Middle frontal gyrus (tissue), 1 donor: ENCODE data around the gene AOX1.
"Not testable (repeated sequence)": the region's sequence is repeated elsewhere in the genome, so short reads cannot be mapped to it uniquely, and the experiment has no call there.

Source experiments
- DNase-seq: peaks from one replicate; pipeline ENCODE4 v3.0.0-alpha.2; 2015; ENCODE audit warnings: low spot score; ENCODE audit errors: extremely low spot score

AOX1 gene

DNA sequence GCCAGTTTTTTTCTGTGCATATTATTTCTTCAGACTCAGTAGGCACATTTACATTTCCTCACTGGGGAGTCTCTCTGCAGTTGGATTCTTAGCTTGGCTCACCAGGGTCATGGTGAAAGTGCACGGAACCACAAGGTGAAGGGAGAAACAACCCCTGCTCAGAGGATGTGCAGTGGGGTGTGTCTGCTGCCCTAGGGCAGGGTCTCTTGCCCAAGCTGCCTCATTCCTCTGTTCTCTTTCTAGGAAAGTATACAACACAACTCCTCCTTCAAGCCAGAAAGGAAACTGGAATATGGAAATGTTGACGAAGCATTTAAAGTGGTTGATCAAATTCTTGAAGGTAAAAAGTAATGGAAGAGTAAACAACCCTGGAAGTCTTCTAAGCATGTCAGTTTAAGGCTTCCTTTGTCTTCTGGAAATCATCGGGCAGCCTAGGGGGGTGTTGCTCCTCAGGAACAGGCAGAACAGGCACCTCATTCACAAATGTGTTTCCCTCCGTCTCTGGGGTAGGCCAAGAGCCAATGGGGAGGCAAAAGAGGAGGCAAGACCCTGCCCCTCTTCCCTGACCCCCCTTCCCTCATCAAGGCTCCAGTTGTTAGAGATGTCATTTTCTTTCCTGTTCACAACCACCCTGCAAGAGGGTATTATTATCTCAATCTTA lies 41.4 kb downstream of the AOX1 start:
- DNase-seq, result no peak

- not testable (repeated sequence) for DNase-seq
Measured at GRCh38 chr2:200628461-200628860, 42.6 kb downstream of the AOX1 start.

DNA sequence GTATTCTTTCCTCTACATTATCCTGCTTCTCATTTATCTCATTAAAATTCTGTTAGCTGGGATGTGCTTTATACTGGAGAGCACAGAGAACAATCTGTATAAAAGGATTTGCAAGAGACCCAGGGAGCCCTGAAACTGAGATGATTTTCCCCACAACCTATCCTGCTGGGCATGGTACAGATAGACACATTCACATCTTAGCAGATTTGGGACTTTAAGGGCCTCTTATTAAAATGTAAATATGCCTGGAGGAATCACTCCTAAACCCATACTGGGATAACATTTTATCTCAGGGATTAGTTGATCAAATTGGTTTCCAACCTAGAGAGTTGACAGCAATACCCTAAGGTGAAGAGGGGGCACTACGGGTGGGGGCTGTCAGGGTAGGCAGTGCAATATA lies 45.5 kb downstream of the AOX1 start:
- DNase-seq, result no peak

DNA sequence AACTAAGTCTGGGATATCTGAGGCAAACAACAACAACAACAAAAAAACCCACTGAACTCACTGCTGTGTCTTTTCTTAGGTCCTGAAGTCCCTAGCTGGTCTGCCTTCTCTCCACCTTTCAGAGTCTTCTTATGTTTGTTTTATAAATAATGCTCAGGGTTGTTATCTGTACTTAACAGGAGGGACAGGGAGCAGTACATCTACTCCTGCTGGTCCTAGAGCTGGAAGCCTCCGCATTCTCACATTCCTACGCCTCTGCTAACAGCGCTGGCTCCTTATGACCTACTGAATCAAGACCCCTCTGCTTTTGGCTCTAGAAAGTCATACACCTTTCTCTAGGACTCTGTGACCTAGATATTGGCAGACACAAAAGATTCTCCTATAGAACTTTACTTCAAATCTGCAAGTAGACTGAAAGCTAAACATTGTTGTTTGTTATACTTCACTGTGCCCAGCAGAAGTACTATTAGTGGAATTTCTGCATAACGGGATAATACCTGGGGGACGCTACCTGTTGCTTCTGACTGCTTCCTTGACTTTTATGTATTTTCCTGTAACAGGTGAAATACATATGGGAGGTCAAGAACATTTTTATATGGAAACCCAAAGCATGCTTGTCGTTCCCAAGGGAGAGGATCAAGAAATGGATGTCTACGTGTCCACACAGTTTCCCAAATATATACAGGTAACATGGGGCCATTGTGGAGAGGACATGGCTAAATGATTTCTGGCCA lies 48.6 kb downstream of the AOX1 start:
- DNase-seq, result no peak

GRCh38 chr2:200635251-200635650 lies 49.4 kb downstream of the AOX1 start:
- no peak for DNase-seq

- no peak for DNase-seq
Measured at GRCh38 chr2:200637901-200638300, 52.1 kb downstream of the AOX1 start.

DNA sequence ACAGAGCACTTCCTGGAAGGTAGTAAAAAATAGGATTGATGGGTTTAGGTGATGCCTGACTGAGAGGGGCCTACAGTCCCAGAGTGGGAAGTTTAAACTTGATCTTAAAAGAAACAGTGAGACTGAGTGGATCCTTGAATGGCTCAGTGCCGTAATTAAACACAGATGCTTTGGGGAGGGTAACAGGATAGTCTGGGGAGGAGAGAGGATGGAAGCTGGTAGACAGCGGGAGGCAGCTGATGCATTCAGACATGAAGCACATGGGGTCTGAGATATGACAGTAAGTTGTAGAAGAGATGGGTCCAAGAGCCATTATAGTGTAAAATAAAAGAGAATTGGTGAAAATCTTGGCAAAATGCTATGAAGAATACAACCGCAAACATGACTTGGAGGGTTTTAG lies 54.4 kb downstream of the AOX1 start:
- DNase-seq, result no peak

GRCh38 chr2:200640901-200641300 lies 55.1 kb downstream of the AOX1 start:
- DNase-seq, result no peak

DNA sequence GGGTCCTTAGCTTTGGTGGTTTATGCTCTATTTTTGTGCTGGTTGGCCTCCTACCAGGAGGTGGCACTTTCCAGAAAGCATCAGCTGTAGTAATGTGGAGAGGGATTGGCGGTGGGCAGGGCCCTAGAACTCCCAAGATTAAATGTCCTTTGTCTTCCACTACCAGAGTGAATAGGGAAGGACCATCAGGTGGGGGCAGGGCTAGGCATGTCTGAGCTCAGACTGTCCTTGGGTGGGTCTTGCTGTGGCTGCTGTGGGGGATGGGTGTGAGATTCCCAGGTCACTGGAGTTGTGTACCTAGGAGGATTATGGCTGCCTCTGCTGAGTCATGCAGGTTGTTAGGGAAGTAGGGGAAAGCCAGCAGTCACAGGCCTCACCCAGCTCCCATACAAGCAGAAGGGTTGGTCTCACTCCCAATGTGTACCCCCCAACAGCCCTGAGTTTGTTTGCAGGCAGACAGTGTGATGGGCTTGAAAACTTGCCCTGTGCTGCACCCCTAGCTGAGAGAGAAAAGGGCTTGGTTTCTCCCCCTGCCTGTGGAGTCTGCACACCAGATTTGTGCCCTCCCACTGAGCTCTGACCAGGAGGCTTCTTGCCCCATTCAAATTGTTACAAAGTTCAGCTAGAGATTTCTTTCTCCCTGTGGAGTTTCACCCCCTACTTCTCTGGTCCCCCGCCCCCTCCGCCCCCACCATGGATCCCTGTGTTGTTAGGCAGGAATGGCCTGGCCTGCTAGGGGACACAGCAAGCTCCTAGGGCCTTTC lies 62.9 kb downstream of the AOX1 start:
- not testable (repeated sequence) for DNase-seq

DNA sequence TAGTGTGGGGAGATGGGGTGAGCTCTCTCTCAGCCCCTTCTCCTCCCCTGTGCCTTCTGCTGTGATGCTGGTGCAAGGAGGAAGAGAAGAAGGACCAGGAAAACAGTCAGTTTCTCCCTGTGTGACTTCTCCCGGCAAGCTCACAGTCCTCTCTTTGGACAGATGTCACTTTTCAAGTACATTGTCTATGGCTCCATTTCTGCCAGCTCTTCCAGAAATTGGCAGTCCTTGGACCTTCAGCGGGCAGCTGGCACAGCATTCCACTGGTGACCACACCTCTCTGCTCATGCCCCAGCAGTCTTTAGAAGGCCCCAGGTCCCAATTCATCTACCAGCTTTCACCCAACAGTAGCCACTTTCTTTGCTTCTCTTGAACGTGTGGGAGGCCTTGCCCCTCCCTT lies 63.9 kb downstream of the AOX1 start:
- no peak for DNase-seq

DNA sequence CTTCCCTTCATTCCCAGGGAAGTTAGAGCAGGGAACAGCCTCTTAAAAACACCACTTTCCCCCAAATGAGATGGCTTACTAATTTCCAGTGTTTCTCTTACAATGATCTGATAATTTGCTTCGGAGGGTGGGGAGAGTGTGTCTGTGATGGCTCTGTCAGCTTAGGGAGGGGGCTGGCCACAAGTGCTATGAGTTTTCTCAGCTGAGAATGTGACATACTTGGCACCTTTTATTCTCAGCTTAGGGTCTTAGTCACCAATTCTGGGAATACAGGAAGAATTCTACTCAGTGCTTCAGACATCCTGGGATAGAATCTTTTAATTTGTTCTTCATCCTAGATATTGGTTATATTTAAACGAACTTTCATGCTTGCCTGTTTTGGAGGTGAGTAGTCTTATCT lies 64.4 kb downstream of the AOX1 start:
- no peak for DNase-seq

DNA sequence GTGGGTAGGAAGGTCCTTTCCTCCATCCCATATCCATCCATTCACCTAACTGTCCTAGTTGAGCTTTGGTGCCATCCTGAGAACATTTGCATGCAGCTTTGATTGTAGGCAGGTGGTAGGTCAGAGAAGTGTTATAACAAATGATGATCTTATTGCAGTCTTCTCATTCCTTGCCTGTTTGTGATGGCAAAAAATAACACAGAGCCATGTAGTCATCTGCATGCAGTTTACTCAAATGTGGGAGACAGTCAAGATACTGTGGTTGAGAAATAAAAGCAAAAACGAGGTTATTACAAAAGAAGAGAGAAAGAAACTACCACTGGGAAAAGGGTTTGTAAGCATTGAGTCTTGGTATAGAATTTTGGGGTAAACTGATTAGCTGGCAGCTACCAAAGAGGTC lies 66.3 kb downstream of the AOX1 start:
- no peak for DNase-seq

DNA sequence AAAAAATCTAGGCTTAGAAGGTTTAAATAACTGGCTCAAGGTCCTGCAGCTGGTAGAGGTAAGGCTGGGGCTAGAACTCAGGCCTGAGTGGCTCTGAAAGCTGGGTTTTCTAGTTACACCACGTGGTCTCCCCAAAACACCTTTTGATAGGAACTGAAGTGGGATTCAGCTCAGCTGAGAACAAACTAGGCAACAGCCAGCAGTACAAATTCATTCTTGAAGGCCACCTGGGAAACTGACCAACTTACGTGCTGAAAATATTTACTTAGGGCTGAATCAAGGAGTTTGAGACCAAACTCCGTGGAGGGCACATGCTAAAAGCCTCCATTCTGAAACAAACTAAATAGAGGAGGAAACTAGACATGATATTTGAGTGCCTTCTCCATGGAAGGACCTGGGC lies 67.2 kb downstream of the AOX1 start:
- no peak for DNase-seq

- DNase-seq, result no peak
Measured at GRCh38 chr2:200654823-200655222, 69.0 kb downstream of the AOX1 start.

GRCh38 chr2:200655918-200656580 lies 70.2 kb downstream of the AOX1 start:
- no peak for DNase-seq

- DNase-seq, result no peak
Measured at GRCh38 chr2:200658278-200658864, 72.6 kb downstream of the AOX1 start.

GRCh38 chr2:200659410-200659809 lies 73.6 kb downstream of the AOX1 start:
- DNase-seq, result no peak

DNA sequence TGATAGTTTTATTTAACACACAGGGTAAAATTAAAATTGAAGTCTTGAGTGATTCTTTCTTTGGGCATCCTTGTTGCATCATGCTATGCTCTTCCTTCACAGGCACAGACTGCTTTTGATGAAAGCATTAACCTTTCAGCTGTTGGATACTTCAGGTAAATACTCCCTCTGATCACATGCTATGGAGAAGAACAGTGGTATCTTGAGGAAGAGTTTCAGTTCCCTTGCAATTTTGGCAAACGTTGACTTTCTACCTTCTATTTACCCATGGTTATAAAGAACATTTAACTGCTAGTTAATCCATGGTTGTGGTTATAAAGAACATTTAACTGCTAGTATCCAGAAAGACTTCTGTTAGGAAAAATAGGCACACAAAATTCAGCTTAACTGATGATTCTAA lies 75.7 kb downstream of the AOX1 start:
- no peak for DNase-seq

GRCh38 chr2:200662727-200663126 lies 76.9 kb downstream of the AOX1 start:
- no peak for DNase-seq

GRCh38 chr2:200664770-200665494 lies 79.1 kb downstream of the AOX1 start:
- DNase-seq, result no peak
